GM18511 (cell line): ENCODE results near the gene JAML.
A peak's percentile ranks its signal among the peaks of the same experiment; 100 is the strongest.

Experiments
- ATAC-seq: cut with Tn5 transposase; IDR thresholded peaks from one replicate; pipeline ENCODE4 v1.9.1; 2021; ENCODE audit warnings: mild to moderate bottlenecking, moderate library complexity; ENCODE audit not compliant: unreplicated experiment

The JAML gene

GRCh38 chr11:118148856-118149255, 76.0 kb downstream of the JAML start:
- no peak for ATAC-seq

- no peak for ATAC-seq
Measured at GRCh38 chr11:118148240-118148639, 76.6 kb downstream of the JAML start.

GRCh38 chr11:118147502-118147901, 77.3 kb downstream of the JAML start:
- no peak for ATAC-seq

- no peak for ATAC-seq
Measured at GRCh38 chr11:118146554-118146953, 78.3 kb downstream of the JAML start.

GRCh38 chr11:118145285-118146227, 79.3 kb downstream of the JAML start:
- ATAC-seq = peak; percentile 71

- no peak for ATAC-seq
Measured at GRCh38 chr11:118144301-118145268, 80.2 kb downstream of the JAML start.
